G401.6 (cell line): ENCODE data around the gene ZNF174.

Source experiments
- FAIRE-seq: peaks from 2 replicates; lab custom pipeline; 2012; peaks lifted over from hg19 to GRCh38; lab: Jason Lieb, UNC

ZNF174 gene

DNA sequence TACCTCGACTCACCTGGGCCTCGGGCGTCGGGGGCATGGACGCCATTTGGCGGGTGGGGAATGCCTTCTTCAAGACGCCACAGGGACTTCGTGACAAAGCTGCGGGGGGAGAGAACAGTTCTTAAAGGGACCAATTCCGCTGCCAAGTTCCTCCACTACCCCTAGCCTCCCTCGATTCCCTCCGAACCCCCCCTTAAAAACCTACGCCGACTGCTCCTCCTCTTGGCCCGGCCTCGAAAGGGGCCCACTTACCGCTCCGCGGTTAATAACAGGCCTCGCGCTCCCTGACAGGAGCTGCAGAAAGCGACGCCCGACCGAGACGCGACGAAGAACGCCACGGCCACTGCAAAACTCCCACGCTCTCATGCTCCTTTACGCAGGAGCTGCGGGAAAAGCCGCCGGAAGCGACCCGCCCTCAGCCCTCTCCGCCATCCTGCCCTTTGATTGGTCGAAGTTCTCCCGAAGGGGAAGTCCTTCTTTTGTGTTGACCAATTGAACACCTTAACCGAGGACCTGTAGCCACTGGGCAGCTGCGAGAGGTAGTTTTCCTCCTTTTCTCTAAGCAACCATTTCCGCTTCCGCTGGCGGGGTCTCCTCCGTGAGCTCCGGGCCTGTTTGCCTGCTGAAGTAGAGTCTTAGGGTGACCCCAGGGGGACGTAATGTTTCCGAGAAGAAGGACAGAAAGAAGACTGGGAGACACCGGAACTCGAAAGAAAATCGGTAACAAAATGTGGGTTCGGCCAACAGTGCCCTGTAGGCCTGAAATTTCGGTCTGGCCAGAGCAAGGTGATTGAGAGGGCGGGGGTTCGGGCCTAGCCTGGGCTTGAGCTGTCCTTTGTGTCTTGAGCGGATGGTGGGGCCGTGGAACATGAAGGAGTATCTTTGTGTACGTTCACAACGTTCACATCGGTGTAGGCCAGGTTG lies 42.4 kb downstream of the ZNF174 start, which contains the start of the genes NAA60 and ZNF597:
Gene NAA60, plus strand, starts transcription at position 573 of the 924 bp plus-strand sequence. CDS start 32,548 bp downstream, outside the sequence.
Gene ZNF597, minus strand, starts transcription at position 397 of the 924 bp plus-strand sequence. Its CDS starts 351 bp downstream, at position 46.
- FAIRE-seq: peak; percentile 93

DNA sequence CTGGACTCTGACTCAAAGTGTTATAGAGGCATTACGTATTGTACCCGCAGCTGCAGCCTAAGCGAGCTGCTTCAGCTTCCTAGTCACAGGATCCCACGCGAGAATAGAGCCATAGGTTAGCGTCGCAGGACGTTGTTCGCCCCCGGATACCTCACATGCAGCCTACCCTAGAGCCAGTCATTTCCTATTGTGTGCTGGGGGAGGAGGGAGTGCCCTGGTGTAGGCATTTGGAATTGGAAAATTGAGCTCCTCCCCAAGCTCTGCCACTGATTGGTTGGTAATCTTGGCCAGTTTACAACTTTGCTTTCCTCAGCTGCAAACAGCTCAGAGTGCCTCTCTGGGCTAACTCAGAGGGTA lies 43.0 kb downstream of the ZNF174 start:
- FAIRE-seq: no peak

- no peak for FAIRE-seq
These were observed 53.1 kb downstream of the ZNF174 start for GRCh38 chr16:3454093-3454492.

DNA sequence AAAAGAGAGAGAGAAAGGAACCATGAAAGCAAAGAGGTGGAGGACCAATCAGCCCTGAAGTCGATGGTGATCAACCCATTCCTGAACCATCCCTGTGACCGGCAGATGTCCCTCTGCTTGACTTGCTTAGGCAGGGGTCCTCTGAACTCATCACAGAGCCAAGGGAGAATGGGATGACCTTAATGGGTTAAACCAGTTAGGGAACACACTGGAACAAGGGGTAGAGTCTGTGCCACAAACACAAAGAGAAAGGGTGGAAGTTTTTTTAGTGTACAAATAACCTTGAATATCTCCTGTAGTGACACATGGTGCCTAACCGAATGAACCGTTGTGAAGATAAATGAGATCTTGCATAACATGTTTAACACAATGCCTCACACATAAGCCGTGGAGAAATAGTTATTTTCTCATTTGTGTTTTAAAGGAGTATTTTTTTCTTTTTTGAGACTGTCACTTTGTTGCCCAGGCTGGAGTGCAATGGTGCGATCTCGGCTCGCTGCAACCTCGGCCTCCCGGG lies 53.7 kb downstream of the ZNF174 start:
- no peak for FAIRE-seq

GRCh38 chr16:3457434-3458252 lies 56.6 kb downstream of the ZNF174 start:
- no peak for FAIRE-seq

DNA sequence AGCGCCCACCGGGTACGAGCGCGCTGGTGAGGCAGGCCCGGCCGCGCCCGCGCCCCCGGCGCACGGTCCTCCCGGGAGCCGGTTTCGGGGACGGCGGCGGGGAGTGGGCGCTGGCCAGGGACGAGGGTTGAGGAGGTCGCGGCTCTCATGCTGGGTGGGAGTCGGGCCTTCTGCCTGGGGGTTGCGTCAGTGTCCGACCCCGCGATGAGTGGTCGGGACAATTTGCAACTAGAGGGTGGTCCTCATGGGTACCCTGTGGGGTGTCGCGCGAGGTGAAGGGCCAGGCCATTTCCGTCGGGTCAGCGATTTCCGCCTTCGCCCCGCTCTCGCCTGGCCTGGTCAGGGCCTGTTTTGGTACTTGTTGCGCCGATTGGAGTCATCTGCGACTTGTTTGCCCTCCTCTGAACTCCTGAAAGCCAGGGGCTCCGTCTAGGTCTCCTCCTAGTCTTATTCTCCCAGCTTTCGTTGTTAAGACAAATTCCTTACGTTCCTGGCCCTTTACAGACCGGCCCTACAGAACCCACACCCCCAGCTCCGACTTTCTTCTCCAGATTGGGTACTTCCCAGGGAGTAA lies 57.4 kb downstream of the ZNF174 start:
- FAIRE-seq: no peak

GRCh38 chr16:3458852-3459361 lies 57.9 kb downstream of the ZNF174 start:
- no peak for FAIRE-seq
